Common myeloid progenitor, CD34-positive (primary cell): Measurements from ENCODE around the gene PFKFB4.

ENCODE experiments used
- CTCF ChIA-PET: fragments of 350-600 bp; sonication (Branson Sonifier 250); formaldehyde crosslinking; loops from one replicate; lab custom pipeline; 2021; ENCODE audit warnings: antibody characterized with exemption; lab: Charles Lee
- POLR2A ChIA-PET: fragments of 350-600 bp; sonication (Branson Sonifier 250); formaldehyde crosslinking; loops from one replicate; lab custom pipeline; 2021; ENCODE audit warnings: antibody characterized with exemption; lab: Charles Lee
- DNase-seq, 3 donors: peaks; one replicate each; pipeline versions ENCODE4 v3.0.0 to v3.0.0-alpha.2; 2013
- H3K27ac ChIP-seq, 2 experiments: 1 replicate in 1 of 2; 2 replicates in 1 of 2; pipeline ENCODE4 v1.7.0; 2013; ENCODE audit warnings: inconsistent platforms in 2 of 2, low read length in 2 of 2, mild to moderate bottlenecking in 2 of 2, low read depth in 1 of 2, moderate library complexity in 1 of 2; ENCODE audit not compliant: severe bottlenecking in 2 of 2, insufficient read depth in 1 of 2, poor library complexity in 1 of 2
- H3K27me3 ChIP-seq, 5 experiments: replicated peaks in 2 of 5; 1 replicate in 3 of 5; 2 replicates in 2 of 5; pipeline versions ENCODE4 v1.6.1 to v1.7.0; 2013; ENCODE audit warnings: low read length in 4 of 5, mild to moderate bottlenecking in 2 of 5, moderate library complexity in 2 of 5, inconsistent platforms in 1 of 5; ENCODE audit not compliant: insufficient read depth in 5 of 5, control insufficient read depth in 4 of 5
- H3K36me3 ChIP-seq, 4 experiments: 1 replicate in 2 of 4; 2 replicates in 2 of 4; pipeline versions ENCODE4 v1.6.1 to v1.7.0; 2013; ENCODE audit warnings: low read length in 3 of 4, control low read depth in 1 of 4, mild to moderate bottlenecking in 1 of 4; ENCODE audit not compliant: control insufficient read depth in 4 of 4, insufficient read depth in 4 of 4
- H3K4me1 ChIP-seq, 4 experiments: 1 replicate in 3 of 4; 2 replicates in 1 of 4; pipeline versions ENCODE4 v1.6.1 to v1.7.1; 2013; ENCODE audit warnings: low read length in 3 of 4, mild to moderate bottlenecking in 3 of 4, control low read depth in 1 of 4, inconsistent platforms in 1 of 4, moderate library complexity in 1 of 4; ENCODE audit not compliant: control insufficient read depth in 4 of 4, insufficient read depth in 4 of 4; ENCODE audit errors: control extremely low read depth in 1 of 4
- H3K4me3 ChIP-seq, 7 experiments: 1 replicate in 4 of 7; 2 replicates in 3 of 7; pipeline versions ENCODE4 v1.5.1 to v1.7.0; 2013; ENCODE audit warnings: mild to moderate bottlenecking in 7 of 7, low read length in 6 of 7, moderate library complexity in 6 of 7, inconsistent platforms in 2 of 7, low read depth in 2 of 7, control low read depth in 1 of 7; ENCODE audit not compliant: insufficient read depth in 4 of 7, control insufficient read depth in 1 of 7; ENCODE audit errors: extremely low read depth in 1 of 7
- H3K9me3 ChIP-seq, 5 experiments: 1 replicate in 4 of 5; 2 replicates in 1 of 5; pipeline versions ENCODE4 v1.6.1 to v1.7.1; 2013; ENCODE audit warnings: low read length in 4 of 5, mild to moderate bottlenecking in 2 of 5, inconsistent platforms in 1 of 5, low read depth in 1 of 5, moderate library complexity in 1 of 5; ENCODE audit not compliant: control insufficient read depth in 4 of 5, insufficient read depth in 2 of 5; ENCODE audit errors: control extremely low read depth in 1 of 5
- WGBS: methylation state at CpG from one replicate; pipeline ENCODE4 v1.1.5; 2013; ENCODE audit not compliant: insufficient coverage; 5-methylcytosine and 5-hydroxymethylcytosine counted together

PFKFB4 gene

GRCh38 chr3:48503401-48504050 lies 53.1 kb downstream of the PFKFB4 start:
- Histone ChIP-seq H3K4me1 (peaks cover 0 to 32% (median 20%) of the 10 kb centered on the region in 4 experiments), H3K9me3 (no peaks in the 10 kb centered on the region), H3K27ac (no peak overlapping the region), H3K27me3 (no peaks in the 10 kb centered on the region), H3K36me3 (no peaks in the 10 kb centered on the region), H3K4me3 (peak overlapping the region; percentile 42 to 78 (median 66))
- ChIA-PET CTCF (interaction anchor here (1.0 to 6.9 kb wide), 3 partner anchors 30 to 68 kb away, joined by 3 to 44 read pairs (median 19); no protein-coding TSS in a partner anchor), POLR2A (no interaction called here)
- 8% methylated on average over 23 of the region's 26 CpGs for WGBS
- DNase-seq: peak in 1 of 3 donors; percentile 32

- H3K9me3 ChIP-seq: peaks cover 0 to 3% (median 0%) of the 10 kb centered on the region in 5 experiments
- peaks cover 0 to 30% (median 18%) of the 10 kb centered on the region in 4 experiments for H3K4me1 ChIP-seq
- H3K27ac ChIP-seq: no peak overlapping the region
- peak overlapping the region in 1 of 7 experiments; percentile 66 for H3K4me3 ChIP-seq
- H3K36me3 ChIP-seq: peaks cover 0 to 2% (median 0%) of the 10 kb centered on the region in 4 experiments
- ChIA-PET POLR2A (no interaction called here), CTCF (no interaction called here)
- no peak for DNase-seq
- 100% methylated on average over 4 of the region's 6 CpGs for WGBS
- H3K27me3 ChIP-seq: no peaks in the 10 kb centered on the region
Observed at GRCh38 chr3:48502728-48503168, 53.9 kb downstream of the PFKFB4 start.

GRCh38 chr3:48502121-48502520 lies 54.5 kb downstream of the PFKFB4 start:
- Histone ChIP-seq H3K4me3 (no peak overlapping the region), H3K9me3 (peaks cover 0 to 3% (median 0%) of the 10 kb centered on the region in 5 experiments), H3K36me3 (peaks cover 0 to 2% (median 0%) of the 10 kb centered on the region in 4 experiments), H3K27me3 (no peaks in the 10 kb centered on the region), H3K27ac (no peak overlapping the region), H3K4me1 (peaks cover 0 to 24% (median 17%) of the 10 kb centered on the region in 4 experiments)
- 94% methylated on average over 2 of the region's 5 CpGs for WGBS
- POLR2A ChIA-PET: no interaction called here
- CTCF ChIA-PET: no interaction called here
- DNase-seq: no peak

GRCh38 chr3:48501196-48501595 lies 55.4 kb downstream of the PFKFB4 start:
- peaks cover 0 to 3% (median 0%) of the 10 kb centered on the region in 5 experiments for H3K9me3 ChIP-seq
- no peak overlapping the region for H3K4me3 ChIP-seq
- H3K4me1 ChIP-seq: peaks cover 0 to 19% (median 16%) of the 10 kb centered on the region in 4 experiments
- CTCF ChIA-PET: no interaction called here
- no peaks in the 10 kb centered on the region for H3K27me3 ChIP-seq
- no peak for DNase-seq
- H3K36me3 ChIP-seq: peaks cover 0 to 2% (median 0%) of the 10 kb centered on the region in 4 experiments
- POLR2A ChIA-PET: no interaction called here
- no peak overlapping the region for H3K27ac ChIP-seq
- 96% methylated on average over 3 of the region's 7 CpGs for WGBS

GRCh38 chr3:48500656-48501055 lies 55.9 kb downstream of the PFKFB4 start:
- Histone ChIP-seq H3K27ac (no peak overlapping the region), H3K4me3 (no peak overlapping the region), H3K4me1 (peaks cover 0 to 19% (median 15%) of the 10 kb centered on the region in 4 experiments), H3K36me3 (peaks cover 0 to 2% (median 0%) of the 10 kb centered on the region in 4 experiments), H3K27me3 (no peaks in the 10 kb centered on the region), H3K9me3 (peaks cover 0 to 3% (median 0%) of the 10 kb centered on the region in 5 experiments)
- DNase-seq: no peak
- ChIA-PET POLR2A (no interaction called here), CTCF (interaction anchor here (1.2 kb wide), 1 partner anchor 42 kb away, joined by 3 read pairs; no protein-coding TSS in a partner anchor)
- WGBS: 100% methylated on average over 5 of the region's 5 CpGs

DNA sequence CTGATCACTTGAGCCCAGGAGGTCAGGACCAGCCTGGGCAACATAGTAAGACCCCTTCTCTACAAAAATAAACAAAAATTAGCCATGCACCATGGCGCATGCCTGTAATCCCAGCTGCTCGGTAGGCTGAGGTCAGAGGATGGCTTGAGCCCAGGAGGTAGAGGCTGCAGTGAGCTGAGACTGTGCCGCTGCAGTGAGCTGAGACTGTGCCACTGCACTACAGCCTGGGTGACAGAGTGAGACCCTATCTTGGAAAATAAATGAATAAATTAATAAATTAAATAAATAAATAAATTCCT lies 63.5 kb downstream of the PFKFB4 start:
- Histone ChIP-seq H3K4me3 (no peak overlapping the region), H3K27ac (no peak overlapping the region), H3K36me3 (peaks cover 0 to 2% (median 0%) of the 10 kb centered on the region in 4 experiments), H3K27me3 (no peaks in the 10 kb centered on the region), H3K9me3 (peaks cover 0 to 1% (median 0%) of the 10 kb centered on the region in 5 experiments), H3K4me1 (no peaks in the 10 kb centered on the region)
- no peak for DNase-seq
- CTCF ChIA-PET: no interaction called here
- WGBS: 100% methylated on average over 2 of the region's 3 CpGs
- POLR2A ChIA-PET: no interaction called here

DNA sequence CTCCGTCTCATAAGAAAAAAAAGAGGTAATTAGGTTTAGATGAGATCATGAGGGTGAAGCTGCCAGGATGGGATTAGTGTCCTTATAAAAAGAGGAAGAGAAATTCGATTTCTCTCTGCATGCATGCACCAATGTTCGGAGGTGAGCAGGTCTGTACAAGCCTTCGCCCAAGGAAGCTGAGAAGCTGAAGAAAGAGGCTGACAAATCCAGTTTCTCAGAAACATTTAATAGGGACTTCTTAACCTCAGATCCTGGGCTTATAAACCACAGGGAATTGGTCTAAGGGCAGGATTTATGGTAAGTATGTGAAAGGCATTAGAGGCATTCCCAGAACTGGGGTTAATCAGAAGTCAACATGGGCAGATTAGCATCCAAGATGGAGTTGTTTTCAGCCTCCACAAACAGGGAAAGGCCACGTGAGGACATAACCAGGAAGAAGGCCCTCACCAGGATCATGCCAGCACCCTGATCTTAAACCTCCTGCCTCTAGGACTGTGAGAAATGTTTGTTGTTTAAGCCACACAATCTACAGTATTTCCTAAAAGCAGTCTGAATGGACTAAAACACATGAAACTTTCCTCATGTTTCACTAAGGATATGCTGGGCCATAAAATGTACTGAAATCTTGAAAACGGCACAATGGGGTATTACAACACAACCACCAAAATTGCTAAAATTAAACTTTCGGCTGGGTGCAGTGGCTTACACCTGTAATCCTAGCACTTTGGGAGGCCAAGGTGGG lies 64.0 kb downstream of the PFKFB4 start:
- POLR2A ChIA-PET: no interaction called here
- Histone ChIP-seq H3K27me3 (no peaks in the 10 kb centered on the region), H3K4me1 (no peaks in the 10 kb centered on the region), H3K9me3 (no peaks in the 10 kb centered on the region), H3K36me3 (no peaks in the 10 kb centered on the region), H3K4me3 (no peak overlapping the region), H3K27ac (no peak overlapping the region)
- no peak for DNase-seq
- WGBS: 92% methylated on average over 5 of the region's 7 CpGs
- CTCF ChIA-PET: interaction anchor here (1.1 kb wide), 1 partner anchor 12 kb away, joined by 4 read pairs; no protein-coding TSS in a partner anchor
